NCI-H226 (cell line): Measurements from ENCODE around the gene CLK3.
"Not testable (repeated sequence)": the region's sequence is repeated elsewhere in the genome, so short reads cannot be mapped to it uniquely, and the experiment has no call there.

ENCODE experiments used
- DNase-seq: peaks from one replicate; pipeline ENCODE4 v3.0.0-alpha.2; 2015

Gene CLK3

GRCh38 chr15:74621936-74622335 lies 6.3 kb downstream of the CLK3 start:
- DNase-seq = no peak

DNA sequence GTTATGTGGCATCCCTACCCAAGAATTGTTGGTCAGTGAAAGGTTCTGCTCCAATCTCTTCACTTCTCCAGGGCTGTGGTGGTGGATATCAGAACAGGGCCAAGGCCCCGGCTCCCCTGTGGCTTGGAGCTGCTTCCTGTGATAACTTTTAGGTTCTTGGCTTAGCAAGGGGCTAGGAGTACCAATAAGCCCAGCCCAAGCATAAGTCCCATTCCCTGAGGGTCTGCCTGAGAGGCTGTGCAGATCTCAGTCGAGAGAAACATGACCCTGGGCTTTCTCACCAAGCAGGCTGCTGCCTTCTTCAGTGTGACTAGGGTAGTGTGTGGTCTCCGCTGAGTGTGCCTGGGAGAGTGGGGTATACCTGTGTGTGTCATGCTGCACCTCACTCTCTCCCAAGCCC lies 7.1 kb downstream of the CLK3 start:
- no peak for DNase-seq

DNA sequence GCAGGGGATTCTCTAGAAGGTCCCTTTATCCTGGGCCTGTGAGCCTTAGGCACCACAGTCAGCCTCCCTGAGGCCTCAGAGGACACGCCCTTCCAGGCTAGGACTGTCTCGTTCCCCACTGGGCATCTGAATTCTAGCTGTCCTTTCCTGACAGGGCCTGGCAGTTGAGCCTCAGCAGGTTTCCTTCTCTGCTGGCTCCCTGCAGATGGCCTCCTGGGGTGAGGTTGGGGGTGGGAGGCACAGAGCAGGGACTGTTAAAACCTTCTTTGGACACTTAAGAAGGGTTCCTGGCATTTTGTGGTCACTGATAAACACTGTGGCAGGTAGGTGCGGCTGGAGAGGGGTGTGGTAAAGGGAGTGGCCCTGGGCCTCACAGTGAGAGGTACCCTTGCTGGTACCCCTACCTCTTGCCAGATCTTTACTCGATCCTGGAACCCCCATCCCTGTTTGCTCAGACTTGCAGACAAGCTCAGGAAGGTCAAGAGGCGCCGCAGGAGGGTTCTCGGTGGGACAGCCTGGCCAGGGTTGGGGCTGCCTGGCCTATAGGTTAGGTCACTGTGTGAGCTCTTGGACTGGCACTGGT lies 8.5 kb downstream of the CLK3 start:
- DNase-seq = no peak

- no peak for DNase-seq
Measured at GRCh38 chr15:74625693-74626092, 10.1 kb downstream of the CLK3 start.

- no peak for DNase-seq
Measured at GRCh38 chr15:74626336-74626735, 10.7 kb downstream of the CLK3 start.

- no peak for DNase-seq
Measured at GRCh38 chr15:74626752-74627692, 11.4 kb downstream of the CLK3 start.

DNA sequence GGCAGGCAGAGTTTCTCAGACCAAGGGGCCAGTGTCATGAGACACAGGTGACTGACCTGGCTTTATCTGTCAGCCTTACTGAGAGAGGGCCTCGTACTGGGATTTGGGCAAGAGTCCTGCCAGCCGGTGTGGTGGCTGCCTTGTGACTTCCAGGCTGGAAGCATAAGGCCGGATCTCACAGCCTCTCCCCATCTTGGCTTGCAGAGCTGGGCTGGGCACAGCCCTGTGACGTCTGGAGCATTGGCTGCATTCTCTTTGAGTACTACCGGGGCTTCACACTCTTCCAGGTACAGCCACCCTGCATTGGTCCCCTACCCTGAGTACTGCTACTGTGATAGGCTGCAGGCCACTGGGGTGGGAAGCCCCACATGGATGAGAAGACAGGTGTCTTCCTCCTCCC lies 12.1 kb downstream of the CLK3 start:
- no peak for DNase-seq

- DNase-seq = no peak
Measured at GRCh38 chr15:74628199-74628598, 12.6 kb downstream of the CLK3 start.

DNA sequence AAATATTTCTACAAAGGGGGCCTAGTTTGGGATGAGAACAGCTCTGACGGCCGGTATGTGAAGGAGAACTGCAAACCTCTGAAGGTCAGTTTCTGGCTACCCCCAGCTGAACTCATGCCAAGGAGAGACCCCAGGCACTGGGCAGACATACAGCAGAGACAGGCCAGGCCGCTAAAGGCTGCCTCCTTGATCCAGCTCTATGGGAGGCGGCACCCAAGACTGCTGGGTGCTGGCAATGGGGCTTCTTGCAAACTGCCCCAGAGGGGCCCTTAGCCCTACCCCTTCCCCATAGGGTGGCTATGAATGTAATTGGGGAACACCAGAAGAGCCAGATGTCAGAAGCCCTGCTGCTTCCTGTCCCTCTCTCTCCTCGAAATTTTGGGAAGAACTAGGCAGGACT lies 13.3 kb downstream of the CLK3 start:
- DNase-seq = no peak

- not testable (repeated sequence) for DNase-seq
Measured at GRCh38 chr15:74629696-74630095, 14.1 kb downstream of the CLK3 start.

DNA sequence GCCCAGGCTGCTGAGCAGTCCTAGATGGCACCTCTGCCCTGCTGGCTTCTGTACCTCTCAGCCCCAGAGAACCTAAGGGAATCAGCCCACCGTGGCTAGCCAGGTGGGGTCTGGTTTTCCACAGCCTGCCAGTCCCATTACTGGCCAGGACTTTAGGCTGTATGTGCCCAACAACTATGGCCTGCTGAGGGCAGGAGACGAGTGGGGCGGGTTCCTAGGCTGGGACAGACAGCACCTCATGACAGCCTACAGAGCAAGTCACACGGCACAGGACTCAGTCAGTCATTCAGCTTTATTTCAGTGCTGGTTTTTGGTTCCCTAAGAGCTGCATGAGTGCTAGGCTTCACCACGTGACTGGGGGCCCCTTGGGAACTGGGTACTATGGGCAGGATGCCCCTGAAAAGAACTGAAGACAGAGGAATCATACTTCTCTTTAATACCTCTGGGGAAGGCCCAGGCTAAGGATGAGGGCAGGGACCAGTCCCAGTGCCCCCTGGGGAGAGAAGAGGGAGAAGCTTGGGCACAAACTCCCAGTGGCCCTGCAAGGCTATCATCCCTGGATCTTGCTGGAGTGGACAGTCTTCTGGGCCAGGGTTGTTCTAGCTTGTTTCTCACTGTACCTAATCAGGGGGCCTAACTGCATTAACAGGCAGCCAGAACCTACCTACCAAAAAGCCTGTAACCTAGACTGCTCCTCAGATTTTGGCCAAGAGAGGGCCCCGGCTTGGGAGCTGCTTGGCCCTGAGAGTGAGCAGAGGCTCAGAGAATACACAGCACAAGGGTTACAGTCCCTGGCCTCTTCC lies 14.8 kb downstream of the CLK3 start:
- DNase-seq = no peak

- no peak for DNase-seq
Measured at GRCh38 chr15:74631087-74631385, 15.4 kb downstream of the CLK3 start.

- no peak for DNase-seq
Measured at GRCh38 chr15:74631408-74631807, 15.8 kb downstream of the CLK3 start.

DNA sequence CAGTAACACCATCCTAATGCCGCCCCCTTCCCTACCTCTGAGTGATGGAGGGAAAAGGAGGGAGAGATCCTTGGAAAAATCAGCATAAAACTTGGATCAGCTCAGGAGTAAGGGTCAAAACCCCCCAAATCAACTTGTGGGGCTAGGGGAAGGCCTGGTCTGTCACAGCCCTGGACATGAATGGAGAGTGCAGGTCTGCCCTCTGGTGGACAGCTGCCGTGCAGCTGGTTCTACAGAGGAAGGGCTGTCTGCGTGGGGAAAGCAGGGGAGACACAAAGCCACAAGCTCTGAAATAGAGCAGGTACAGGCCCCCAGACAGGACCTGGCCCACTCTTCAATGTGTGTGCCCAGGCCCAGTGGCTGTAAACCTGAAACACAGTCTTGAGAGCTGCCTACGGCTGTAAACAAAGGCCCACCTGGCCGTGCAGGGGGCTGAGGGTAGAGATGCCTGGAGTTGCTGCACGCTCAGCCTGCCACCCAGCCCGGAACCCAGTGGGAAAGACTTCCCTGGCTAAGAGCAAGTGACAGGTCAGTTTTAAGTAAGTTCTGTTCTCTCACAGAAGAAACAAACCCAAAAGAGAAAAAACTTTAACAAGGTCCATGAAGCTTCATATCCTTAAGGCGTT lies 16.4 kb downstream of the CLK3 start:
- DNase-seq = peak; percentile 38

DNA sequence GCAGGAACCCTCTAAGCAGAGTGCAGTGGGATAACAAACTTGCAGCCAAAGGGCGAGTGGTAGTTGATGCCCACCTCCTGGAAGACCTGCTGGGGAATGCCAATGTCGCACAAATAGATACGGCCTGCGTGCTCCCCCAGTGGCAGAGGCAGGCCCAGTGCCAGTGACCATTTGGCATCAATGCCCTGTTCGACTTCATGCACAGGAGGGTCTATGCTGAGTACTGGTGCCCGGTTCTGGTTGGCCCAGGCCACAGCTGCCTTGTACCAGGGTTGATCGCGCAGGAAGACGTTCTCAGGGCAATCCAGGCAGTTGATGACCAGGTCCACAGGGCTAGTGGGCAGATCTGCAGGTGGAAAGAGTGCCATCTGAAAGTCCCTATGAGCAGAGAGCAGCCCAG lies 17.0 kb downstream of the CLK3 start:
- DNase-seq = no peak

GRCh38 chr15:74633781-74634180 lies 18.1 kb downstream of the CLK3 start:
- no peak for DNase-seq

- peak; percentile 47 for DNase-seq
Measured at GRCh38 chr15:74635228-74635627, 19.6 kb downstream of the CLK3 start.

DNA sequence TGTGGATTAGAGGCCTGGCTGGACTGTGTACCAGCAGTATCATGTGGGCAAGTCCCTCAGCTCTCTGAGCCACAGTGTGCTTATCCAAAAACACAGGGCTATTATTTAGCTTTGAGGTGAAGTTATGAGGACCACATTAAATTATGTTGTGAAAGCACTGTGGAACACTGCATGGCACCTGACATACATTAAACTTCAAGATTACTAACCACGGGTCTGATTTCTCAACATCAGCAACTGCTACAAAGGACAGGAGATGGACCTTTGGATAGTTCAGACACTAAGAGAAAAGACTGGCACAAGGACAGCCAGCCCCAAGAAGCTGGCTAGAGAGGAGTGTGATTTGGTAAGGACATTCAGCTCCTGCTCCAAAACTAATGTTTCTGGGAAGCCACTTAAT lies 21.3 kb downstream of the CLK3 start:
- no peak for DNase-seq

DNA sequence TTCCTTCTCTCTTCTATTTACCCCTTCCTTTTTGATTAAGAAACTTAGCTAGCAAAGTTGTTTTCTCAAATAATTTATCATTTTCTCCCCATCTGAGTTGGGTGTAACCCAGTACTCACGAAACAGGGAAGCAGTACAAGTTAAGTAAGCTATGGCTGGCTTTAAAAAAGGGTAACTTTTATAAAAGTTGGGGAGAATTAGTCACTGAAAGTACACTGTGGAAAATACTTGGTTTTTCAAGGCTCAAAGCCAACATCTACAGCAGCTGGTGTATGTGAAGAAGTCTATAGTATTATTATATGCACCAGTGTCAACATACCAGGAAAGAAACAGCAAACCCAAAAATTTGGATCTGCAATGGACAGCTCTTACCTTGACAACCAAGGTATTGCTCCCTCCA lies 25.5 kb downstream of the CLK3 start:
- no peak for DNase-seq

GRCh38 chr15:74642348-74642733 lies 26.7 kb downstream of the CLK3 start:
- no peak for DNase-seq

DNA sequence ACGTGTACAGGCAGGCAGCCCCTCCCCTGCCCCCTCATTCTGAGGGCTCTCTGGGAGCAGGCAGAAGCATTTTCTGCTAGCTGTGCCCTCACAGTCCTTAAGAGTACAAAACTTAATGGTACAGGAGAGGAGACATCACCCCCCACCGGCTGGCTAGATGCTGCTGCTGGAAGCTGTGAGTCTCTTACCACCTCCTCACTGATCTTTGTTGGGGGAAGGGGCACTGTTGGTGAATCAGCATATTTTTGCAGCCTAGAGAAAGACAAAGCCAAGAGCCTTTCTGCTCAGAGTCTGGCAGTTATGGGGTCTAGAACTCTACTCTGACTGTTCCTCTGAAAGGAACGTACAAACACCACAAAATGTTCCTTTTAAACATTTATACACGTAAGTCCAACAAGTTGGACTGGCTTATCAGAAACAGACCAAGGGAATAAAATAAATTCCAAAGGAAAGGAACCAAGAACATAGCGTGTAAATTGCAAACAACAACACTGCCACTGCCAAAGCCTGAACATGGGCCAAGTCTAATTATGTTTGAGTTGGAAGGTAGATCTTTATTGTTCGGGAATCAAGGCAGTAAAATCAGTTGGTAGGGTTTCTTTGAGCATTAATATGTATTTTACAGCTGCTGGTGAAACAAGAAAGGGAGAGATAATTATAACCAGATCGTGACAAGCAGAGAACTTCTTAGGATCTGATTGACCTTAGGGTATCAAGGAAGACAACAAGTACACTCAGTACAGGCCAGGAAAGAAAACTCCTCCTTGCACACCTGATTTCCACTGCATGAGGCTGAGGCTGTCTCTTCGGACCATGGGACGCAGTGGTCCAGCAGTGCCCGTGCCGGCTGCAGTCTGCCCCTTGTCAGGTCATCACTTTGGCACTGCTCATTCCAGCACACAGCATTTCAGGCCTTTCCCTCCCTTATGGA lies 27.4 kb downstream of the CLK3 start:
- DNase-seq = no peak

DNA sequence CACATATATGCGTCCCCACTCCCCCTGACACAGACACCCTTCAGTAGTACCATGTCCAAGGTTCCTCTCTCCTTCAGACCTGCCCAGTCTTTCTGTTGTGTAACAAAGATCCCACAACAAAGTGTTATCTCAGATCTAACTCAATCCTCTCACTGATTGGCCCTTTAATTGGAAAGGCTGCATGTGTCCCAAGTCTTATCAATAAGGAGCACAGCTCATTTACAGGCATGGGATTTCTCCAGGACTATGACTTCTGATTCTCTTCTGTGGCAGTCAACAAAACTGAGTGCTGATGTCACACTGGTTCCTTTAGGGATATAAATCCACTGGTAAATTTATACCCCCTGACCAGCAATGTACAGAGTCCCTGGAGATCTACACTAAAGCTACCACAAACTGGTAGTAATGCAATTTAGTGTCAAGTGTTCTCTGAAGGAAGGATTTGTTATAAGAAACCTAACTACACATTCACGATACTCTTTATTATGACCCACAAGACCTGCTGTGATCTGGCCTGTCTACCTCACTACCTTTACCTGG lies 28.1 kb downstream of the CLK3 start:
- DNase-seq = no peak
